B cell (primary cell): ENCODE results near the gene SNX19.

Experiments
- EZH2 ChIP-seq: IDR thresholded peaks from 2 replicates; pipeline ENCODE4 v1.6.1; 2012; ENCODE audit warnings: borderline replicate concordance, low read depth, mild to moderate bottlenecking, moderate library complexity, low read length; ENCODE audit not compliant: insufficient read depth, poor library complexity, severe bottlenecking
- TF ChIP-seq, protein P1 (sequence below): fragments of 200-600 bp; IDR thresholded peaks from one replicate; pipeline ENCODE4 v1.8.0; 2022; ENCODE audit warnings: antibody characterized with exemption, mild to moderate bottlenecking

DNA sequence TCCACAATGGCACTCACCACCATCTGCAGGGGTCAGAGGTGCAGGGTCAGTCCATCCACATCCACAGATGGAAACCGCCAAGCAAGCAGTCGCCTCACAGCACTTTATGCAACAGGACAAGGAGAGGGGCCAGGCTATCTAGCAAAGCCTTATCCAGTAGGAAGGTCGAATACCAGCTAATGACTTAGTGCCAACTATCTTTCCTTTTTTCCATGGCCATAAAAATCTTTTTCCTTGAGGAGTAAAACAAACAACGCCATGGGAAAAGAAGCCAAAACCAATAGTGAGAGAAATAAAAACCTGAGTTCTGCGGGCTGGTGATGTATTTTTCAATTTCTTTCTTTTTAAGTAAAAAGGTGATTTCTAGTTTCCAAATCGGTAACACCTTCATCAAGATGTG is 8.2 kb downstream of the SNX19 start:
- TF ChIP-seq, protein P1, sequence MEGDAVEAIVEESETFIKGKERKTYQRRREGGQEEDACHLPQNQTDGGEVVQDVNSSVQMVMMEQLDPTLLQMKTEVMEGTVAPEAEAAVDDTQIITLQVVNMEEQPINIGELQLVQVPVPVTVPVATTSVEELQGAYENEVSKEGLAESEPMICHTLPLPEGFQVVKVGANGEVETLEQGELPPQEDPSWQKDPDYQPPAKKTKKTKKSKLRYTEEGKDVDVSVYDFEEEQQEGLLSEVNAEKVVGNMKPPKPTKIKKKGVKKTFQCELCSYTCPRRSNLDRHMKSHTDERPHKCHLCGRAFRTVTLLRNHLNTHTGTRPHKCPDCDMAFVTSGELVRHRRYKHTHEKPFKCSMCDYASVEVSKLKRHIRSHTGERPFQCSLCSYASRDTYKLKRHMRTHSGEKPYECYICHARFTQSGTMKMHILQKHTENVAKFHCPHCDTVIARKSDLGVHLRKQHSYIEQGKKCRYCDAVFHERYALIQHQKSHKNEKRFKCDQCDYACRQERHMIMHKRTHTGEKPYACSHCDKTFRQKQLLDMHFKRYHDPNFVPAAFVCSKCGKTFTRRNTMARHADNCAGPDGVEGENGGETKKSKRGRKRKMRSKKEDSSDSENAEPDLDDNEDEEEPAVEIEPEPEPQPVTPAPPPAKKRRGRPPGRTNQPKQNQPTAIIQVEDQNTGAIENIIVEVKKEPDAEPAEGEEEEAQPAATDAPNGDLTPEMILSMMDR = no peak
- no peak for TF ChIP-seq EZH2
